WERI-Rb-1 (cell line): ENCODE data around the gene PCDHA1.
A peak's percentile ranks its signal among the peaks of the same experiment; 100 is the strongest.

Experiments
- DNase-seq: peaks from one replicate; pipeline ENCODE4 v3.0.0-alpha.2; 2020
- H3K27ac ChIP-seq: fragments of 250-450 bp; sonication (Bioruptor Pico); 2 replicates; pipeline ENCODE4 v1.5.1; 2020; ENCODE audit warnings: mild to moderate bottlenecking, moderate library complexity
- H3K27me3 ChIP-seq: fragments of 250-450 bp; sonication (Bioruptor Pico); 2 replicates; pipeline ENCODE4 v1.5.1; 2021; ENCODE audit warnings: mild to moderate bottlenecking, low read depth, moderate library complexity; ENCODE audit not compliant: insufficient read depth, severe bottlenecking
- H3K36me3 ChIP-seq: fragments of 250-450 bp; sonication (Bioruptor Pico); 2 replicates; pipeline ENCODE4 v1.5.1; 2020; ENCODE audit warnings: mild to moderate bottlenecking, moderate library complexity
- H3K4me3 ChIP-seq: 2 replicates; pipeline ENCODE4 v1.5.1; 2011; ENCODE audit warnings: low read depth, mild to moderate bottlenecking, control low read depth, low read length
- H3K9me3 ChIP-seq: fragments of 250-450 bp; sonication (Bioruptor Pico); 2 replicates; pipeline ENCODE4 v1.5.1; 2021; ENCODE audit warnings: mild to moderate bottlenecking, moderate library complexity; ENCODE audit not compliant: severe bottlenecking
- TF ChIP-seq, protein P1 (sequence below): IDR thresholded peaks from 2 replicates; pipeline ENCODE4 v1.5.1; 2011; ENCODE audit warnings: low read depth, mild to moderate bottlenecking, control low read depth, inconsistent platforms, low read length

PCDHA1 gene

DNA sequence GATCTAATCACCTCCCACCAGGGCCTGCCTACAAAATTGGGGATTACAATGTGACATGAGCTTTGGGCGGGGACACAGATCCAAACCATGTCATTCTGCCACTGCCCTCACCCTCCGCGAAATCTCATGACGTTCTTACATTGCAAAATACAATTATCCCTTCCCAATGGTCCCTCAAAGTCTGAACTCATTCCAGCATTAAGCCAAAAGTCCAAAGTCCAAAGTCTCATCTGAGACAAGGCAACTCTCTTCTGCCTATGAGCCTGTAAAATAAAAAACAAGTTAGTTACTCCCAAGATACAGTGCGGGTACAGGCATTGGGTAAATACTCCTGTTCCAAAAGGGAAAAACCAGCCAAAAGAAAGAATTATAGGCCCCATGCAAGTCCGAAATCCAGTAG lies 165.7 kb downstream of the PCDHA1 start:
- no peaks in the 10 kb centered on the region for H3K27me3 ChIP-seq
- H3K9me3 ChIP-seq, result peaks cover 7% of the 10 kb centered on the region

DNA sequence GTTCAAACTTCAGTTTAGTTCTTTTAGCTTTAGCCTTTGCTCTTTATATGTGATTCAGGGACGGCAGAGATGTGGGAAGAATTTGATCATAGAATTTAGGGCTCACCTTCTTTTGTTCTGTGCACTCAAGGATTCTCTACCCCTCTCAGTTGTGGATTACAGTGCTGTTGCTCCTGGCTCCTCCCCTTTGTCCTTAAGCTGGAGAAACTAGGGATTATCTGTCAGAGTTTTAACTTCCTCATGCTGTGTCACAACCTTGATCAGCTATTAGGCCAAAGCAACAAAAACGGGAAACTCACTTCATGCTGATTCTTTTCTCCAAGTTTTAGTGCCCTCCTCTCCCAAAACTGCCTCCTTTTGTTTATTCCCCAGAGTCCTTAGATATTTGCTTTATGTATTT lies 167.3 kb downstream of the PCDHA1 start:
- Histone ChIP-seq H3K27ac (no peak overlapping the region), H3K4me3 (no peak overlapping the region), H3K27me3 (no peaks in the 10 kb centered on the region), H3K9me3 (peaks cover 7% of the 10 kb centered on the region), H3K36me3 (no peaks in the 10 kb centered on the region)
- peak; percentile 26 for DNase-seq
- TF ChIP-seq, protein P1, sequence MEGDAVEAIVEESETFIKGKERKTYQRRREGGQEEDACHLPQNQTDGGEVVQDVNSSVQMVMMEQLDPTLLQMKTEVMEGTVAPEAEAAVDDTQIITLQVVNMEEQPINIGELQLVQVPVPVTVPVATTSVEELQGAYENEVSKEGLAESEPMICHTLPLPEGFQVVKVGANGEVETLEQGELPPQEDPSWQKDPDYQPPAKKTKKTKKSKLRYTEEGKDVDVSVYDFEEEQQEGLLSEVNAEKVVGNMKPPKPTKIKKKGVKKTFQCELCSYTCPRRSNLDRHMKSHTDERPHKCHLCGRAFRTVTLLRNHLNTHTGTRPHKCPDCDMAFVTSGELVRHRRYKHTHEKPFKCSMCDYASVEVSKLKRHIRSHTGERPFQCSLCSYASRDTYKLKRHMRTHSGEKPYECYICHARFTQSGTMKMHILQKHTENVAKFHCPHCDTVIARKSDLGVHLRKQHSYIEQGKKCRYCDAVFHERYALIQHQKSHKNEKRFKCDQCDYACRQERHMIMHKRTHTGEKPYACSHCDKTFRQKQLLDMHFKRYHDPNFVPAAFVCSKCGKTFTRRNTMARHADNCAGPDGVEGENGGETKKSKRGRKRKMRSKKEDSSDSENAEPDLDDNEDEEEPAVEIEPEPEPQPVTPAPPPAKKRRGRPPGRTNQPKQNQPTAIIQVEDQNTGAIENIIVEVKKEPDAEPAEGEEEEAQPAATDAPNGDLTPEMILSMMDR, result no peak

More for the DNA sequence above, 165.7 kb downstream of the PCDHA1 start:
- DNase-seq, result no peak
- Histone ChIP-seq H3K36me3 (no peaks in the 10 kb centered on the region), H3K27ac (no peak overlapping the region), H3K4me3 (no peak overlapping the region)
- TF ChIP-seq, protein P1, result no peak

- no peaks in the 10 kb centered on the region for H3K27me3 ChIP-seq
- no peaks in the 10 kb centered on the region for H3K36me3 ChIP-seq
- no peak for DNase-seq
- TF ChIP-seq, protein P1, result no peak
- no peak overlapping the region for H3K27ac ChIP-seq
- no peaks in the 10 kb centered on the region for H3K9me3 ChIP-seq
- no peak overlapping the region for H3K4me3 ChIP-seq
Measured at GRCh38 chr5:140962190-140962589, 176.2 kb downstream of the PCDHA1 start.

DNA sequence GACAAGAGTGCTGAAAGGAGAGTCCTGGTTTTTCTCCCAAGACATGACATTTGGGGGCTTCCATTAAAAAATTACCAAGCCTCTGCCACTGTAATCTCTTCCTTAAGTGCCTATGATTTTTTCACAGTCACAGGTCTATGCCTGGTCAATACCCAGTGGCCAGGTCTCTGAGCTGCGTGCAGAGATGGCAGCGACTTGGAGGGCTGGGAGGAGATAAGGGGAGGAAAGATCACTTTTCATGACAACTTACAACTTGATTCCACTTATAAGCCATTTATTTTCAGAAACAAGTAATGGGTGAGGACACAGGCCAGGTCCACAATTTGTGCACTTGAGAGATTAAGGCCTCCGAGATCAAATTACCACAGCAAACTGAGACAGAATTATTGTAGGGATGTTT lies 178.4 kb downstream of the PCDHA1 start:
- no peak for DNase-seq
- TF ChIP-seq, protein P1, result no peak
- no peaks in the 10 kb centered on the region for H3K9me3 ChIP-seq

GRCh38 chr5:140965905-140966292 lies 180.0 kb downstream of the PCDHA1 start:
- H3K4me3 ChIP-seq, result peak overlapping the region; percentile 82

More for the DNA sequence above, 178.4 kb downstream of the PCDHA1 start:
- peak overlapping the region; percentile 81; the same call in 1 of the 2 replicates for H3K27ac ChIP-seq
- no peak overlapping the region for H3K4me3 ChIP-seq
- H3K36me3 ChIP-seq, result peaks cover 9% of the 10 kb centered on the region
- no peaks in the 10 kb centered on the region for H3K27me3 ChIP-seq

More at GRCh38 chr5:140965905-140966292, 180.0 kb downstream of the PCDHA1 start:
- TF ChIP-seq, protein P1, result no peak
- Histone ChIP-seq H3K9me3 (no peaks in the 10 kb centered on the region), H3K36me3 (peaks cover 9% of the 10 kb centered on the region), H3K27ac (peak overlapping the region; percentile 81), H3K27me3 (no peaks in the 10 kb centered on the region)
- DNase-seq, result no peak
